Stomach (tissue), 4 donors: ENCODE data around the gene MOB1A.

Source experiments
- CTCF ChIP-seq, 7 experiments: fragments of 450-650 bp in 4 of 7; fragments of 200-600 bp in 3 of 7; sonication (generic) in 3 of 7; IDR thresholded peaks; one replicate each; pipeline ENCODE4 v1.5.1; 2016 to 2019; ENCODE audit warnings: antibody characterized with exemption in 7 of 7, control low read depth in 2 of 7, mild to moderate bottlenecking in 1 of 7
- POLR2A ChIP-seq, 4 donors: fragments of 450-650 bp; IDR thresholded peaks; one replicate each; pipeline ENCODE4 v1.6.1; 2016; ENCODE audit warnings: antibody characterized with exemption in 4 of 4, control low read depth in 2 of 4, mild to moderate bottlenecking in 1 of 4, moderate library complexity in 1 of 4
- POLR2AphosphoS5 ChIP-seq, 3 donors: sonication (generic); formaldehyde crosslinking; IDR thresholded peaks; one replicate each; pipeline ENCODE4 v1.6.1; 2016; ENCODE audit warnings: antibody characterized with exemption in 3 of 3

- TF ChIP-seq CTCF (IDR thresholded peaks at IDR 0.05): no peak
- no peak for TF ChIP-seq POLR2A (IDR thresholded peaks at IDR 0.05)
- no peak for TF ChIP-seq POLR2AphosphoS5 (IDR thresholded peaks at IDR 0.05)
These were observed 43.1 kb upstream of the MOB1A start for GRCh38 chr2:74221604-74222299.
